CD14-positive monocyte (primary cell): ENCODE data around the gene POSTN. TPM values are rescaled to one million over a fixed set of nuclear protein-coding genes. Genes with fewer than 3 reads are reported as not detected.

Experiments used
- DNase-seq, 3 donors: peaks; one replicate each; pipeline ENCODE4 v3.0.0-alpha.2; 2011 to 2022
- H2AFZ ChIP-seq: 2 replicates; pipeline ENCODE4 v1.6.0; 2012; ENCODE audit warnings: mild to moderate bottlenecking, low read depth, low read length, inconsistent platforms; ENCODE audit not compliant: insufficient read depth, poor library complexity, severe bottlenecking
- H3K27ac ChIP-seq, 2 donors: 1 replicate in 1 of 2; 2 replicates in 1 of 2; pipeline ENCODE4 v1.5.1; 2012 to 2013; ENCODE audit warnings: low read length in 2 of 2, control low read depth in 1 of 2, inconsistent platforms in 1 of 2, low read depth in 1 of 2, mild to moderate bottlenecking in 1 of 2
- H3K27me3 ChIP-seq, 2 donors: one replicate each; pipeline versions ENCODE4 v1.6.0 to v1.6.1; 2011 to 2013; ENCODE audit warnings: low read length in 2 of 2; ENCODE audit not compliant: control insufficient read depth in 2 of 2, insufficient read depth in 2 of 2
- H3K36me3 ChIP-seq, 2 donors: replicated peaks in 1 of 2; 1 replicate in 1 of 2; 2 replicates in 1 of 2; pipeline versions ENCODE4 v1.5.1 to v1.6.1; 2012 to 2013; ENCODE audit warnings: low read length in 2 of 2, control low read depth in 1 of 2, inconsistent platforms in 1 of 2, mild to moderate bottlenecking in 1 of 2; ENCODE audit not compliant: insufficient read depth in 2 of 2, control insufficient read depth in 1 of 2
- H3K4me1 ChIP-seq, 2 donors: 1 replicate in 1 of 2; 2 replicates in 1 of 2; pipeline versions ENCODE4 v1.5.1 to v1.6.1; 2012 to 2013; ENCODE audit warnings: low read length in 2 of 2, control low read depth in 1 of 2, inconsistent platforms in 1 of 2, mild to moderate bottlenecking in 1 of 2, moderate library complexity in 1 of 2; ENCODE audit not compliant: insufficient read depth in 2 of 2, control insufficient read depth in 1 of 2
- H3K4me2 ChIP-seq: replicated peaks from 2 replicates; pipeline ENCODE3; 2012; ENCODE audit warnings: low read length, moderate library complexity, mild to moderate bottlenecking; ENCODE audit not compliant: poor library complexity, severe bottlenecking; ENCODE audit errors: extremely low read depth
- H3K4me3 ChIP-seq, 3 experiments: fragments of 200-600 bp in 1 of 3; sonication (generic) in 1 of 3; replicated peaks in 1 of 3; 1 replicate in 2 of 3; 2 replicates in 1 of 3; pipeline ENCODE4 v1.5.1; 2011 to 2013; ENCODE audit warnings: low read length in 3 of 3, mild to moderate bottlenecking in 3 of 3, control low read depth in 2 of 3, low read depth in 2 of 3, inconsistent platforms in 1 of 3, moderate library complexity in 1 of 3
- H3K79me2 ChIP-seq: 2 replicates; pipeline ENCODE4 v1.6.0; 2012; ENCODE audit warnings: mild to moderate bottlenecking, control low read depth, inconsistent platforms, low read length, moderate library complexity; ENCODE audit not compliant: insufficient read depth
- H3K9ac ChIP-seq: 2 replicates; pipeline ENCODE4 v1.6.0; 2017; ENCODE audit warnings: low read length, mild to moderate bottlenecking; ENCODE audit not compliant: insufficient read depth, poor library complexity, severe bottlenecking
- H3K9me3 ChIP-seq, 2 donors: replicated peaks in 1 of 2; 1 replicate in 1 of 2; 2 replicates in 1 of 2; pipeline versions ENCODE4 v1.5.1 to v1.6.1; 2012 to 2013; ENCODE audit warnings: low read length in 2 of 2, control low read depth in 1 of 2; ENCODE audit not compliant: control insufficient read depth in 1 of 2, insufficient read depth in 1 of 2
- H4K20me1 ChIP-seq: 2 replicates; pipeline ENCODE4 v1.6.0; 2012; ENCODE audit warnings: mild to moderate bottlenecking, low read length, control low read depth, moderate library complexity; ENCODE audit not compliant: insufficient read depth
- H3K27ac Mint-ChIP-seq, 7 donors: one replicate each; pipeline ENCODE4 v1.8.0; 2020; ENCODE audit warnings: mild to moderate bottlenecking in 7 of 7, mixed read lengths in 7 of 7, moderate library complexity in 6 of 7, inconsistent platforms in 2 of 7
- H3K27me3 Mint-ChIP-seq, 3 donors: one replicate each; pipeline ENCODE4 v1.8.0; 2021 to 2022; ENCODE audit warnings: low read depth in 3 of 3, mild to moderate bottlenecking in 3 of 3, mixed read lengths in 3 of 3, moderate library complexity in 3 of 3, inconsistent platforms in 1 of 3
- H3K36me3 Mint-ChIP-seq, 2 donors: one replicate each; pipeline ENCODE4 v1.8.0; 2020; ENCODE audit warnings: mixed read lengths in 2 of 2, inconsistent platforms in 1 of 2, mild to moderate bottlenecking in 1 of 2
- H3K4me1 Mint-ChIP-seq: one replicate; pipeline ENCODE4 v1.8.0; 2020; ENCODE audit warnings: mild to moderate bottlenecking, mixed read lengths
- H3K4me3 Mint-ChIP-seq, 2 donors: one replicate each; pipeline ENCODE4 v1.8.0; 2020; ENCODE audit warnings: mild to moderate bottlenecking in 2 of 2, mixed read lengths in 2 of 2, moderate library complexity in 1 of 2
- H3K9me3 Mint-ChIP-seq, 7 donors: one replicate each; pipeline ENCODE4 v1.8.0; 2020 to 2022; ENCODE audit warnings: mixed read lengths in 7 of 7, mild to moderate bottlenecking in 6 of 7, moderate library complexity in 6 of 7, inconsistent platforms in 2 of 7
- CTCF ChIP-seq: fragments of 200-600 bp; IDR thresholded peaks from one replicate; pipeline ENCODE4 v1.8.0; 2022; ENCODE audit warnings: antibody characterized with exemption, mild to moderate bottlenecking
- WGBS: methylation state at CpG from one replicate; pipeline ENCODE4 v1.1.5; 2013; ENCODE audit warnings: missing lambda C conversion rate; ENCODE audit not compliant: insufficient coverage; 5-methylcytosine and 5-hydroxymethylcytosine counted together
- intact Hi-C, 2 donors: fragments of 100-400 bp; cut with micrococcal nuclease; formaldehyde crosslinking; loops; one replicate each; pipeline versions ENCODE4 v1.15.0 to v1.15.1; 2023
- polyA plus RNA-seq, 3 donors: library from polyadenylated mRNA; depleted of rRNA in 1 of 3; unstranded in 2 of 3; stranded (reverse) in 1 of 3; fragments of 300-500 nt in 2 of 3; fragments of >200 nt in 1 of 3; fragmentation: Illumina TruSeq in 2 of 3; gene quantifications; 1 replicate in 2 of 3; 2 replicates in 1 of 3; pipeline ENCODE4 v1.2.3, GENCODE V29; 2012 to 2021

POSTN gene
- polyA plus RNA-seq, 3 donors = not detected

- Mint-ChIP-seq H3K27me3 (peaks cover 0 to 2% (median 0%) of the 10 kb centered on the region in 3 donors), H3K4me3 (no peak overlapping the region), H3K9me3 (no peaks in the 10 kb centered on the region), H3K36me3 (no peaks in the 10 kb centered on the region), H3K27ac (no peak overlapping the region), H3K4me1 (no peaks in the 10 kb centered on the region)
- no peak for DNase-seq
- H3K9ac ChIP-seq = no peak overlapping the region
- no peak for TF ChIP-seq CTCF
- H3K4me3 ChIP-seq = no peak overlapping the region
- intact Hi-C loops = no loop called here
- no peak overlapping the region for H2AFZ ChIP-seq
- no peaks in the 10 kb centered on the region for H3K27me3 ChIP-seq
- H3K9me3 ChIP-seq = no peaks in the 10 kb centered on the region
- H3K27ac ChIP-seq = no peak overlapping the region
- no peak overlapping the region for H3K4me2 ChIP-seq
- H3K36me3 ChIP-seq = no peaks in the 10 kb centered on the region
- H3K79me2 ChIP-seq = no peaks in the 10 kb centered on the region
- H3K4me1 ChIP-seq = no peaks in the 10 kb centered on the region
- no CpG with 5 or more reads among the region's 2 CpGs for WGBS
- H4K20me1 ChIP-seq = no peaks in the 10 kb centered on the region
Observed at GRCh38 chr13:37597477-37598025, 1.0 kb downstream of the POSTN start.

GRCh38 chr13:37596805-37597204 is 1.8 kb downstream of the POSTN start:
- Histone ChIP-seq H2AFZ (no peak overlapping the region), H3K36me3 (no peaks in the 10 kb centered on the region), H3K27me3 (no peaks in the 10 kb centered on the region), H3K4me3 (no peak overlapping the region), H4K20me1 (no peaks in the 10 kb centered on the region), H3K9ac (no peak overlapping the region), H3K79me2 (no peaks in the 10 kb centered on the region), H3K4me2 (no peak overlapping the region), H3K4me1 (no peaks in the 10 kb centered on the region), H3K27ac (no peak overlapping the region), H3K9me3 (no peaks in the 10 kb centered on the region)
- Mint-ChIP-seq H3K4me1 (no peaks in the 10 kb centered on the region), H3K27me3 (peaks cover 0 to 2% (median 0%) of the 10 kb centered on the region in 3 donors), H3K36me3 (no peaks in the 10 kb centered on the region), H3K9me3 (peaks cover 0 to 2% (median 0%) of the 10 kb centered on the region in 7 donors), H3K4me3 (no peak overlapping the region), H3K27ac (no peak overlapping the region)
- DNase-seq = no peak
- intact Hi-C loops = no loop called here
- WGBS = 80% methylated on average over 1 of the region's 3 CpGs
- TF ChIP-seq CTCF = no peak
